DND-41 (cell line): ENCODE results near the gene SLC11A2.
A peak's percentile ranks its signal among the peaks of the same experiment; 100 is the strongest.

Experiments used
- ATAC-seq: fragments of 200-7000 bp; cut with Tn5 transposase; 3 replicates; pipeline ENCODE4 v1.9.1; 2021; ENCODE audit warnings: low read depth; ENCODE audit not compliant: insufficient read depth
- DNase-seq: peaks from one replicate; pipeline ENCODE4 v3.0.0-alpha.2; 2020
- H2AFZ ChIP-seq: 2 replicates; pipeline ENCODE4 v1.6.0; 2012; ENCODE audit warnings: low read depth, low read length
- H3K27ac ChIP-seq: 2 replicates; pipeline ENCODE4 v1.5.1; 2012; ENCODE audit warnings: low read length, inconsistent platforms
- H3K27me3 ChIP-seq: fragments of 200-600 bp; sonication (generic); 2 replicates; pipeline ENCODE4 v1.6.0; 2012; ENCODE audit warnings: low read length, mild to moderate bottlenecking, inconsistent platforms; ENCODE audit not compliant: insufficient read depth, poor library complexity
- H3K36me3 ChIP-seq: 2 replicates; pipeline ENCODE4 v1.5.1; 2012; ENCODE audit warnings: low read length, inconsistent platforms; ENCODE audit not compliant: insufficient read depth
- H3K4me1 ChIP-seq: 2 replicates; pipeline ENCODE4 v1.5.1; 2012; ENCODE audit warnings: mild to moderate bottlenecking, low read length; ENCODE audit not compliant: insufficient read depth
- H3K4me2 ChIP-seq: 2 replicates; pipeline ENCODE4 v1.6.0; 2012; ENCODE audit warnings: mild to moderate bottlenecking, moderate library complexity, low read length, inconsistent platforms; ENCODE audit not compliant: insufficient read depth
- H3K4me3 ChIP-seq, 2 experiments: fragments of 200-600 bp in 1 of 2; shearing (Covaris generic) in 1 of 2; 2 replicates each; pipeline ENCODE4 v1.5.1; 2012 to 2016; ENCODE audit warnings: inconsistent platforms in 2 of 2, low read length in 2 of 2, mild to moderate bottlenecking in 2 of 2, low read depth in 1 of 2, moderate library complexity in 1 of 2
- H3K79me2 ChIP-seq: 2 replicates; pipeline ENCODE4 v1.6.0; 2012; ENCODE audit warnings: low read length, inconsistent platforms; ENCODE audit not compliant: insufficient read depth
- H3K9ac ChIP-seq: 2 replicates; pipeline ENCODE4 v1.6.0; 2012; ENCODE audit warnings: low read depth, mild to moderate bottlenecking, inconsistent platforms, low read length, moderate library complexity
- H3K9me3 ChIP-seq: 2 replicates; pipeline ENCODE4 v1.5.1; 2012; ENCODE audit warnings: low read length, moderate library complexity, mild to moderate bottlenecking, inconsistent platforms; ENCODE audit not compliant: insufficient read depth, severe bottlenecking
- H4K20me1 ChIP-seq: 2 replicates; pipeline ENCODE4 v1.6.0; 2012; ENCODE audit warnings: low read length; ENCODE audit not compliant: insufficient read depth
- CTCF ChIP-seq: IDR thresholded peaks from 2 replicates; pipeline ENCODE4 v1.5.1; 2012; ENCODE audit warnings: borderline replicate concordance, low read length, moderate library complexity, mild to moderate bottlenecking; ENCODE audit not compliant: poor library complexity, severe bottlenecking; ENCODE audit errors: extremely low read depth
- EZH2 ChIP-seq: IDR thresholded peaks from 3 replicates; pipeline ENCODE4 v1.6.1; 2012; ENCODE audit warnings: borderline replicate concordance, low read depth, mild to moderate bottlenecking, moderate library complexity, low read length, inconsistent platforms; ENCODE audit not compliant: severe bottlenecking

SLC11A2 gene

GRCh38 chr12:51048661-51049251 is 22.6 kb upstream of the SLC11A2 start:
- H3K4me1 ChIP-seq: peaks cover 33% of the 10 kb centered on the region
- no peaks in the 10 kb centered on the region; the same call in 1 of the 2 replicates for H4K20me1 ChIP-seq
- H3K27ac ChIP-seq: peak overlapping the region; percentile 97
- peak; percentile 24 for DNase-seq
- peak overlapping the region; percentile 87 for H3K4me2 ChIP-seq
- no peaks in the 10 kb centered on the region for H3K9me3 ChIP-seq
- H3K9ac ChIP-seq: peak overlapping the region; percentile 79
- ATAC-seq: no peak
- H3K27me3 ChIP-seq: no peaks in the 10 kb centered on the region
- peaks cover 27% of the 10 kb centered on the region for H3K79me2 ChIP-seq
- TF ChIP-seq EZH2 (no peak), CTCF (no peak)
- H3K36me3 ChIP-seq: peaks cover 21% of the 10 kb centered on the region
- H2AFZ ChIP-seq: peak overlapping the region; percentile 81
- H3K4me3 ChIP-seq: peak overlapping the region; percentile 70 to 72

- peak within 1 kb of the TSS; percentile 87 for H2AFZ ChIP-seq
- H3K4me1 ChIP-seq: peaks cover 33% of the 10 kb centered on the region
- ATAC-seq (peak; percentile 97), DNase-seq (peak; percentile 96)
- H3K27ac ChIP-seq: peak within 1 kb of the TSS; percentile 97
- peaks cover 27% of the 10 kb centered on the region for H3K79me2 ChIP-seq
- peak within 1 kb of the TSS; percentile 87 for H3K4me2 ChIP-seq
- H3K4me3 ChIP-seq: peak within 1 kb of the TSS; percentile 70 to 72
- no peak for TF ChIP-seq EZH2
- TF ChIP-seq CTCF: peak; percentile 97
- H3K36me3 ChIP-seq: peaks cover 13% of the 10 kb centered on the region
- no peaks in the 10 kb centered on the region; the same call in 1 of the 2 replicates for H4K20me1 ChIP-seq
- no peaks in the 10 kb centered on the region for H3K27me3 ChIP-seq
- peak within 1 kb of the TSS; percentile 79 for H3K9ac ChIP-seq
- no peaks in the 10 kb centered on the region for H3K9me3 ChIP-seq
These were observed 21.7 kb upstream of the SLC11A2 start, which contains the start of gene LETMD1 for GRCh38 chr12:51047655-51048540. TSS of gene LETMD1 (plus strand) at chr12:51048327. CDS start at chr12:51048357, 30 bp downstream.

- Histone ChIP-seq H3K4me2 (no peak overlapping the region), H2AFZ (no peak overlapping the region), H3K9me3 (no peaks in the 10 kb centered on the region), H3K9ac (no peak overlapping the region), H3K27ac (no peak overlapping the region), H3K27me3 (no peaks in the 10 kb centered on the region), H3K4me3 (no peak overlapping the region), H4K20me1 (no peaks in the 10 kb centered on the region), H3K79me2 (no peaks in the 10 kb centered on the region), H3K36me3 (no peaks in the 10 kb centered on the region), H3K4me1 (no peaks in the 10 kb centered on the region)
- no peak for DNase-seq
- TF ChIP-seq CTCF (no peak), EZH2 (no peak)
- no peak for ATAC-seq
These were observed 10.1 kb upstream of the SLC11A2 start for GRCh38 chr12:51036279-51036678.
